SU-DHL-6 (cell line): ENCODE measurements around the gene FBXO31.

Experiments used
- EZH2phosphoT487 ChIP-seq: fragments of 200-600 bp; sonication (generic), shearing (Covaris generic); conservative IDR thresholded peaks from 2 replicates; pipeline ENCODE4 v1.6.1; 2018; ENCODE audit warnings: mild to moderate bottlenecking, antibody characterized with exemption, low read length, moderate library complexity, mixed read lengths
- TF ChIP-seq, protein P1 (sequence below): fragments of 200-600 bp; sonication (generic); IDR thresholded peaks from one replicate; pipeline ENCODE4 v1.5.1; 2017; ENCODE audit warnings: antibody characterized with exemption, mild to moderate bottlenecking, low read length, moderate library complexity; ENCODE audit not compliant: insufficient read depth, poor library complexity, severe bottlenecking

DNA sequence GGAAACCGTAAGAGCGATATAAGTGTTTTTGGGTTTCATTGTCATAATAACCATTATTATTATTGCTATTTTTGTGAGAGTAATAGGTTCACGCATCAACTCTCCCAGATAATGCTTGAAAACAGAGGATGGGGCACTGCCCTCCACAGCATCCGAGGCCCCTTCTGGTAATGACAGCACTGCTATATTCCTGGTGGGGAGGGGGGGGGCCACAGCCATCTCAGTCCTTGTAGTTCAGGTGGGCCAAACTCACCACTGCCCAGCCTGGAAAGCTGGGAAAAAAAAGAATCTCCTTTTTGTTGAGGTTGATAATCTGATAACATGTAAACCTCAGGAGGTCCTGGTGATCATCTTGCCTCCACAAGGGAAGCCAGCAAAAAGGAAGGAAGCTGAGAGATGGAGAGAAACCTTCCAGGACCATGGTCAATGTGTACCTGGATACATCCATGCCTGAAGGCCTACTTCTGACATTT, 67.1 kb downstream of the FBXO31 start:
- TF ChIP-seq, protein P1, sequence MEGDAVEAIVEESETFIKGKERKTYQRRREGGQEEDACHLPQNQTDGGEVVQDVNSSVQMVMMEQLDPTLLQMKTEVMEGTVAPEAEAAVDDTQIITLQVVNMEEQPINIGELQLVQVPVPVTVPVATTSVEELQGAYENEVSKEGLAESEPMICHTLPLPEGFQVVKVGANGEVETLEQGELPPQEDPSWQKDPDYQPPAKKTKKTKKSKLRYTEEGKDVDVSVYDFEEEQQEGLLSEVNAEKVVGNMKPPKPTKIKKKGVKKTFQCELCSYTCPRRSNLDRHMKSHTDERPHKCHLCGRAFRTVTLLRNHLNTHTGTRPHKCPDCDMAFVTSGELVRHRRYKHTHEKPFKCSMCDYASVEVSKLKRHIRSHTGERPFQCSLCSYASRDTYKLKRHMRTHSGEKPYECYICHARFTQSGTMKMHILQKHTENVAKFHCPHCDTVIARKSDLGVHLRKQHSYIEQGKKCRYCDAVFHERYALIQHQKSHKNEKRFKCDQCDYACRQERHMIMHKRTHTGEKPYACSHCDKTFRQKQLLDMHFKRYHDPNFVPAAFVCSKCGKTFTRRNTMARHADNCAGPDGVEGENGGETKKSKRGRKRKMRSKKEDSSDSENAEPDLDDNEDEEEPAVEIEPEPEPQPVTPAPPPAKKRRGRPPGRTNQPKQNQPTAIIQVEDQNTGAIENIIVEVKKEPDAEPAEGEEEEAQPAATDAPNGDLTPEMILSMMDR, result no peak
- no peak for TF ChIP-seq EZH2phosphoT487
